IPS-11a (cell line): Measurements from ENCODE around the gene SMIM13.

Source experiments
- H3K4me3 ChIP-seq: one replicate; pipeline ENCODE4 v1.5.1; 2013; ENCODE audit warnings: low read depth, low read length, control low read depth

The SMIM13 gene

DNA sequence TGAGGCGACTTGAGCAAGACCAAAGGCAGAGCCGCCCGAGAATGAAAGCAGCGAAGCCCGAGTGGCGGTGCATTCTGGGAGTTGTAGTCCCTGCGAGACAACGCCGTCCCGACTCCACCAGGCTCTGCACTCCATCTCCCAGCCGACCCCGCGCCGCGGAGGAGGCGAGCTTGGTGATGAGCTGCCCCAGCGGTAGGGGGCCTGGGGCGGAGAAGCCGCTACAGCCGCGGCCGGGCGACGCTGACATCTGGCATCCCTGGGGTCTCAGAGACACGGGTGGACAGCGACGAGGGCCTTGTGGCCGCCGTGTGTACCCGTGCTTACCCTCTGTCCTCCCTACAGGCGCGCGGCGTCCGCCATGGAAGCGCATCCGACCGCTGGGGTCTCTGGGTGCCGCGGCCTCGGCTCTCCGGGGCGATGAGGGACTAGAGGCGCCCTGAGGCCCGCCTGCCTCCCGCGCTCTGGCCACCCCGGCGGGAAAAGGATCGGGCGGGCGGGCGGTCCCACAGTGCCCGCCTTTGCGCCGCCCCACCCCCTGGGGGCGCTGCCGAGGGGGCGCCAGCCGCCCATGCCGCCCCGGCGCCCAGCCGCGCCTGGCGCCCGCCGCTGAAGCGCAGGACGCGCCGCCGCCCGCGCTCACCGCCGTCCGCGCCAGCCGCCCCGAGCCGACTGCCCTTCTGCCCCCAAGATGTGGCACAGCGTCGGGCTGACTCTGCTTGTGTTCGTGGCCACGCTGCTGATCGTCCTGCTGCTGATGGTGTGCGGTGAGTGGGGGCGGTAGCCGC, at the start of gene SMIM13:
TSS of gene SMIM13 (plus strand) at position 209 of the 785 bp plus-strand sequence. CDS start at position 689, 480 bp downstream.
- H3K4me3 ChIP-seq, result peak within 1 kb of the TSS; percentile 77

DNA sequence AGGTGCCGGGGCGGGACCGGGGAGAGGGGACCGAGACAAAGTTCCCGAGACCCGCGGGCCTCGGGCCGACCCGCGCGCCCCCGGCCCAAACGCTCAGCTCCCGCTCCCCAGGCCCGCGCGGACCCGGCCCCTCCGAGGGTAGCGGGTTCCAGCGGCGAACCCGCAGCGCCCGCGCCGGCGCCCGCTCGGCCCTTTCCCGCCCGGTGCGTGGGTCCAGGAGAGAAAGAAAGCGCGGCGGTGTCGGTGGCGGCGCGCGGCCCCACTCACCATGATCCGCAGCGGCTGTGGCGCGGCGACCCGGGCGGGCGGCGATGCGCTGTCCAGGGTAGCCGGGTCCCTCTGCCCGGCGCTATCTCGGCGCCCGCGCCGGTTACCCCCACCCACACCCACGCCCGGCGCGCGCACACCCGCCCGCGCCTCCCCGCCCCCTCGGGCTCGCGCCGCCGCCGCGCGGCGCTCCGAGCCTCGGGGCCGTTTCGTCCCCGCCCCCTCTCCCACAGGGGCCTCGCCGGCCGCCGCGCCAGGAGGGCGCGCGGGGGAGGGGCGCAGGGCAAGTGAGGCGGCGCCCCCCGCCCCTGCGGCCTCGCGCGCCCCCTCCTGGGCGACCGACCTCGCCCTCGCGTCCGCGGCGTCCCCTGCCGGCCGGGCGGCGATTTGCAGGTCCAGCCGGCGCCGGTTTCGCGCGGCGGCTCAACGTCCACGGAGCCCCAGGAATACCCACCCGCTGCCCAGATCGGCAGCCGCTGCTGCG, 49.5 kb upstream of the SMIM13 start, which contains the start of gene ELOVL2:
TSS of gene ELOVL2 (minus strand) at position 345 of the 751 bp plus-strand sequence. CDS start at position 270, 75 bp downstream.
- peak within 1 kb of the TSS; percentile 53 for H3K4me3 ChIP-seq

GRCh38 chr6:11044712-11045167, 48.9 kb upstream of the SMIM13 start:
- peak overlapping the region; percentile 53 for H3K4me3 ChIP-seq

DNA sequence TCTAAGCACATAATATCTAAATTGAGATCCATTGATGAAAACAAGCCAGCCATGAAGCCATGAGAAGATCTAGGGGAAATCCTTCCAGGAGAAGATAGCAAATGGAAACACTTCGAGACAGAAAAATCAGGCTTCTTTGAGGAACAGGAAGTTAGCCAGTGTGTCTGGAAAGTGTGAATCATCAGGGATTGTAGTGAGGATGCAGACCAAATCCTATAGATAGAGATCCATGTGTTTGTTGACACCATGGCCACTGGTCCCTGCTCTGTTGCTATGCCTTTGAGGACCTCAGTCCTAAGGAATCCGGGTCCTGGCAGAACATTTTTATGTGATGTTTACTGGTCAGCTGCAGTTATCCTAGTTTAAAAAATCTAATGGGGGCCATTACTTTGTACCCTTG, 42.9 kb upstream of the SMIM13 start:
- no peak overlapping the region for H3K4me3 ChIP-seq

DNA sequence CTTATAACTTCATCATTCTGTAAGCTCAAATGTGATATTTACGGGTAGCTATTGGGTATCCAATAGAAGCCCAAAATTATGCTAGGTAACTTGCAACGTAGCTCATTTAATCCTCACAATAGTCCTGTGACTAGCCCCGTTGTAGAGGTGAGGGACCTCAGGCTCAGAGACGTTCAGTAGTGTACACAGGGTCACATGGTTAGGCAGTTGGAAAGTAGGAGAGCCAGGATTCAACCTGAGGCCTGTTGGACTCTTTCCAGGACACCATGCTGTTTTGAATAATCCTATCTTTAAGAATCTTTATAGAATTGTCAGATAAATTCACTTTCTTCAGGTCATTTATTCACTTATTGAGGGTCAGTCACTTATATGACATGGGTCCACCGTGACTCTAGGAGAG, 40.3 kb upstream of the SMIM13 start:
- no peak overlapping the region for H3K4me3 ChIP-seq

- no peak overlapping the region for H3K4me3 ChIP-seq
Measured at GRCh38 chr6:11054722-11055121, 38.9 kb upstream of the SMIM13 start.

DNA sequence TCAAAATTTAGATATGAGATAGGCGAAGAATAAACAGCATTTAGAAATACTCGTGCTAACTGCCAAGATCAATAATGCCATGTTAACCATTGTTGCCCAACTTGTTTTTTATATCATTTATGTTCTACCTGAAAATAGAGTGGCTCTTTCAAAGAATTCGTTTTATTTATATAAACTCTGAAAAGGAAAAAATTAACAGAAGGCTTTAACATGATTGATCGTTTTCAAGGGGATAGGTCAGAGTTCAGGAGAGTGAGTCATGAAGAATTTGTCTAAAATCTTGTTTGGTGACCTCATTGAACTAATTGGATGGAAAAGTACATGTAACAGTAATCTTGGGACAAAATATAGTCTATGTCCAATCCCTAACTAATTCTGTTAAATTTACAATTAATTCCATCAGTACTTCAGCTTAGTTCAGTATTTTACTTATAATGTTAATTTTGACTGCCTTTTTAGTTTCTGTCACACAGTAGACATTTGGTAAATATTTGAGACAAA, 38.5 kb upstream of the SMIM13 start:
- H3K4me3 ChIP-seq, result no peak overlapping the region

DNA sequence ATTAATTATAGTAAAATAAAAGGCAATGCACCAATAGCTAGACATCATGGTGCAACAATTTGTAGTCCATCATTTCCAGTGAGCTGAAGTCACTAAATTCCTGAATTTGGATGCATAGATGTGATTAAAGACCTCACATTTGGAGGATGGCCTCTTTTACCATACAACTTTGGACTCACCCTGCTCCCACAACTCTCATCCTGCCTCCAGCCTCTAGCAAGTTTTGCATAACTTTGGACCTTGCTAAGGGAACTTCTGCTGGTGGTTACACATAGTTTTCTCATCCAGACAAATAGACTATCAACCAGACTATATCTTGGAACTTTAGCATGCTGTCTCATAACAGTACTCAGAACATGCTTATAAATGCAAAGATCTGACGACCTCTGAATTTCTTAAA, 36.8 kb upstream of the SMIM13 start:
- no peak overlapping the region for H3K4me3 ChIP-seq

DNA sequence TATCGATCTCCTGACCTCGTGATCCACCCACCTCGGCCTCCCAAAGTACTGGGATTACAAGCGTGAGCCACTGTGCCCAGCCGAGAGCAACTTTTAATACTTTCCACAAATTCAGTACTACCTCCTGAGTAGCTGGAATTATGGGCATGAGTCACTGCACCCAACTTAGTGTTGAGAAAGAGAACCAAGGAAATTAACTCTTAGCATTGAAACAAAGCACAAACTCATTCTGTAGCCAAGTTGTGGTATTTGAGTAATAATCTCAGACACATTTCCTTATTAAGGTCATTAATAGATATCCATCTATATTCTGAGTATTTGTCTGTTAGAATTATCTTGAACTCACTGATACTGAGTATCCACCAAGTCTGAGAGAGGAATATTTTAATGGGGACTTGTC, 35.2 kb upstream of the SMIM13 start:
- no peak overlapping the region for H3K4me3 ChIP-seq

GRCh38 chr6:11062083-11062482, 31.6 kb upstream of the SMIM13 start:
- H3K4me3 ChIP-seq, result no peak overlapping the region

DNA sequence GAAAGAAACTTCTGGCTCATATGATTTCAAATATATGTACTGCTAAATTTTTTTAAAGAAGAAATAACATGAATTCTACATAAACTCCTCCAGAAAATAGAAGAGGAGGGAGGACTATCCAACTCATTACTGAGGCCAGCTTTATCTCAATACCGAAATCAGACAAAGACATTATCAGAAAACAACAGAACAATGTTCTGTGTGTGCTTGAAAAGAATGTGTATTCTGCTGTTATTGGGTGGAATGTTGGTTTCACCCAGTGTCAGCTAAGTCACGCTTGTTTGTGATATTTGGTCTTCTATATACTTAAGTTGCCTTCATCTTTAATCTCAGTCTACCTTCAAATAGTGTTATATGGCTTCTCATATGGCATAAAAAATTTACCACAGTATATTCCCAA, 30.9 kb upstream of the SMIM13 start:
- no peak overlapping the region for H3K4me3 ChIP-seq

DNA sequence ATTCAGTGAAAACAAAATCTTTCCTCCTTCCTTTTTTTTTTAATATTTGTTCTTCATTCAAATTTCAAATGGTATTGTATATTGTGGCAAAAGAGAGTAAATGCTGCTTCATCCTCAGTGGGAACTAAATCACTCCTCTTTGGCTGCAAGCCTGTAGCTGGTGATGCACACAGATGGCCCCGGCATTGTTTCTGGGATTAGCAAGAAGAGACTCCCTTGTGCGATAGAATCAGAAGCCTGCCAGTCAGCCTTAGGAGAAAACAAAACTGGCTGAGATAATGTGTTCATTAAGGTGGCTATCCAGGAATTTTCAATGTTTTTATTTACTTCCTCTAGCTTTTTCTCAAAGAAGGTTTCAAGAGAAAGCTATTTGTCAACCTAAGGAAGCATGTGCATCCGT, 28.8 kb upstream of the SMIM13 start:
- no peak overlapping the region for H3K4me3 ChIP-seq

DNA sequence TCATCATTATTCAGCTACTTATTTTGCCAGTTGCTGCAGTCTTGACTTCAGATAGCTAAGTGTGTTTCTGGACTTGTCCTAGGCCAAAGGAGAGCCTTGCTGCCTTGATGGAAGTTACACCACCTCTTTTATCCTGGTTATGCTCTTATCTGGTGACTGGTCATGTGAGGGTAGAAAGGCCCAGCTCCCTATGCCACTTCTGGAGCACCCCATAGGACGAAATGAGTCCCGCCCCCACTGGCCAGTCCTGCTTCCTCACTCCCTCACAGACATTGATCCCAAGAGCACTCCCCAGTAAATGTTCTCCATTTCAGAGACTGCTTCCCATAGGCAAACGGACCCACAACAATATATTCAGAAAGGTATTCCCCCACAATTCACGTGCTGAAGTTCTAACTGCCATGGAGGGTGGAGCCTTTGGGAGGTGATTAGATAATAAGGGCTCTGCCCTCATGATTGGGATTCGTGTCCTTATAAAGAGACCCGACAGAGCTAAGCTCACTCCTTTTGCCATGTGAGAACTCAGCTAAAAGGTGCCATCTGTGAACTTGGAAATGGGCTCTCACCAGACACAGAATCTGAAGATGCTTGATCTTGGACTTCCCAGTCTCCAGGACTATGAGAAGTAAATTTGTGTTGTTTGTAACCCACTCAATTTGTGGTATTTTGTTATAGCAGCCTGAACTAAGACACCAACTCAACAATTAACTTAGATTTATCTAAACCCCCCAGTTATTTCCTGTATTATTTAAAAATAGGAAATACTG, 28.0 kb upstream of the SMIM13 start:
- H3K4me3 ChIP-seq, result no peak overlapping the region

DNA sequence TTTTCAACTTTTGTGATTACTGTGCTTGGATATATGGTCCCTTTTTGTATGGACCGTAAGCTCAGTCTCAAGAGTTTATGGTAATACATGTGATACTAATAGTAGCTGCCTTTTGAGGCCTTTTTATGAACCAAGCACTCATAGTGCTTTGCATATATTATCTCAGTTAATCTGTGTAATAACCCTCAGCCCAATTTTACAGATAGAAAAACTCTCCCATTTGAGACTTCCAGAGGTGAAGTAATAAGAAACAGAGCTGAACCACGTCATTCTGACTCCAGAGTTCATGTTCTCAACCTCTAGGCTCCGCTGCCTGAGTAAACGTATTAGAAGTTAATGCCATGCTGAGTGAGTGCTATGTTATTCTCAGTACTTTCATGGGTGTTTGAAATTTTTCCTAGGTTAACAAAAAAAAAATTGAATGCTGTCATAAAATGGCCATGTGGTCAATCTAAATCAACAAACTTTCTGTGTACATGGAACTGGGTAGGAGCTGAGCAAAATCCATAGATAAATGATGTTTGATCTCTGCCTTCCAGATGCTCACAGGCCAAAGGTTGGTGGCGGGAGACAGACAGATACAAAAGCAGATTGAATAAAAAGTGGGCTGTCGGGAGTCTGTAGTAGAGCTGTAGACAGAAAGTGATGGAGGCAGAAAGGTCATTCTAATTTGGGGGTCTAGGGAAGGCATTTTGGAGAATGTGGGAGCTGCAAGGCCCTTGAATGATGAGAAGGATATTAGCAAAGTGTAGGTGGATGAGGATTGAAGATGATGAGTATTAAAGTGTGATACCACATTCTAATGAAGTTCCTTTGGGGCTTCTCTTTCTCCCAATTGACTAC, 26.9 kb upstream of the SMIM13 start:
- no peak overlapping the region for H3K4me3 ChIP-seq

DNA sequence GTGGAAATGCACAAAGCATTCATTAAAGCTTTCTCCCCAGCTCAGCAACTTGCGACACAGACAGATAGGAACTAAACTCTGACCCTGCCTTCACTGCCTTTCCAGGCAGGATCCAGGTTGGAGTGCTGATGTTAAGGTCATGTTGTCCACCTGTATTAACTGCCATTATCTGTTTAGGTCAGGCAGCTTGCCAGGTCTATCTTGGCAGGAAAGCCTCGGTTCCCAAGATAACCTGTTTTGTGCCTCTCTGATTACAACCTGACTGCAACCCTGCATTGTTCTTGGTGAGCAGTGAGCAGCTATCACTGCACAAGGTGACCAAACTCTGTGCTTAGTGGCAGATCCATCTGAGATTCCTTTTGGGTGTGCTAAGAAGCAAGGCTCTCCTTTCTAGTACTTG, 26.3 kb upstream of the SMIM13 start:
- no peak overlapping the region for H3K4me3 ChIP-seq

DNA sequence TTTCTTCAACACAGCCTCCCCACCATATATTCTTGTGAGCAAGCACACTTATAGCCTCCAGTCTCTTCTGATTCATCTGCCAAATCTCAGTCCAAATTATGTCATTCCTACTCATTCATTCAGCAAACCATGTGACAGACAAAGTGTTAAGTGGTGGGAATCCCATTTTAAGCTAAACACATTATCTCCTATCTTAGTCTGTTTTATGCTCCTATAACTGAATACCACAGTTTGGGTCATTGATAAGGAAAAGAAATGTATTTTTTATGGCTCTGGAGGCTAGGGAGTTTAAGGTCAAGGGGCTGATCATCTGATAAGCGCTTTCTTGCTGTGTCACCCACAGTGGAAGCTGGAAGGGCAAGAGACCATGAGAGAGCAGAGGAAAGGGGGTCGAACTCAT, 23.9 kb upstream of the SMIM13 start:
- H3K4me3 ChIP-seq, result no peak overlapping the region

DNA sequence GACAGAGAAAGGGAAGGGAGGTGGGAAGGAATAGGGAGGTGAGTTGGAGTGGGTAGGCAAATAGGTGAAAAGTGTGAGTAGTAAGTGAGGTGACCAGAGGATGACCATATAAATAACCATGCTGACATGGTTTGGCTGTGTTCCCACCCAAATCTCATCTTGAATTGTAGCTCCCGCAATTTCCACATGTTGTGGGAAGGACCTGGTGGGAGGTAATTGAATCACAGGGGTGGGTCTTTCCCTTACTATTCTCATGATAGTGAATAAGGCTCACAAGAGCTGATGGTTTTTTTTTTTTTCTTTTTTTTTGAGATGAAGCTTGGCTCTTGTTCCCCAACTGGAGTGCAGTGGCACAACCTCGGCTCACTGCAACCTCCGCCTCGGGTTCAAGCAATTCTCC, 21.5 kb upstream of the SMIM13 start:
- no peak overlapping the region for H3K4me3 ChIP-seq

DNA sequence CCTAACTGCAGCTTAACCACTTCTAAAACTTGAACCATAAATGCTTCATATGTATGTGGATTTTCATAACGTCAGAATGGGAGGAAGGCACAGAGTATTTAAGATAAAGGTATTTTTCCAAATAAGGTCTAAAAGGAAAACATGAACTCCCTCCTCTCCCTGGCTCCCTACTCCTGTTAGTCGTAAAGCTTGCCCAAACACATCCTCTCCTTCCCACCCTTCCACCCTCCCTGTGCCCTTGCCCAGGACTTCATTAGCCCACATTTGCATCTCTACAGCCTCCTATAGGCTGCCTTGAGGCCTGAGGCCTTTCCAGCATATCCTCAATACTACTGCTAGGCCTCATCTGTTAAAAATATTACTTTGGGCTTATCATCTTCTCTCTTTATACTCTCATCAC, 17.1 kb upstream of the SMIM13 start:
- no peak overlapping the region for H3K4me3 ChIP-seq

- no peak overlapping the region for H3K4me3 ChIP-seq
Measured at GRCh38 chr6:11078266-11078665, 15.4 kb upstream of the SMIM13 start.

DNA sequence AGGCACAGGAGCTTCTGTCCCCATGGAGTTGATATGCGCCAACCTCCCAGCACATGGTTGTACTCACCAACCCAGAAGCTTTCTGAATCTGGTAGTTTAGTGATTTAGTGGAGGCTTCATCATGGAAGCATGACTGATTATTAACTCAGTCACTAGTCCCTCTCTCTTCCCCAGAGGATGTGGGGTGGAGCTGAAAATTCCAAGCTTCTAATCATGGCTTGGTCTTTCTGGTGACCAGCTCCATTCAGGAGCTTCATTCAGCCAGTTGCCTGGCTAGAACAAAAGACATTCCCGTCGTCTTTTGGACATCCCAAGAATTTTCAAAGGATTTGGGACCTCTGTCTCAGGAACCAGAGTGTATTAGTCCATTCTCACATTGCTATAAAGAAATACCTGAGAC, 13.3 kb upstream of the SMIM13 start:
- H3K4me3 ChIP-seq, result no peak overlapping the region
